Stimulated activated CD4-positive, alpha-beta T cell treated with anti-CD3 and anti-CD28 coated beads, Interleukin-4, amount 100 ng/mL, for 4 hours (primary cell): ENCODE data around the gene DAD1.
A peak's percentile ranks its signal among the peaks of the same experiment; 100 is the strongest.
"Not testable (repeated sequence)": the region's sequence is repeated elsewhere in the genome, so short reads cannot be mapped to it uniquely, and the experiment has no call there.

Experiments
- DNase-seq, 2 experiments: peaks; one replicate each; pipeline ENCODE4 v3.0.0-alpha.2; 2020

The DAD1 gene

DNA sequence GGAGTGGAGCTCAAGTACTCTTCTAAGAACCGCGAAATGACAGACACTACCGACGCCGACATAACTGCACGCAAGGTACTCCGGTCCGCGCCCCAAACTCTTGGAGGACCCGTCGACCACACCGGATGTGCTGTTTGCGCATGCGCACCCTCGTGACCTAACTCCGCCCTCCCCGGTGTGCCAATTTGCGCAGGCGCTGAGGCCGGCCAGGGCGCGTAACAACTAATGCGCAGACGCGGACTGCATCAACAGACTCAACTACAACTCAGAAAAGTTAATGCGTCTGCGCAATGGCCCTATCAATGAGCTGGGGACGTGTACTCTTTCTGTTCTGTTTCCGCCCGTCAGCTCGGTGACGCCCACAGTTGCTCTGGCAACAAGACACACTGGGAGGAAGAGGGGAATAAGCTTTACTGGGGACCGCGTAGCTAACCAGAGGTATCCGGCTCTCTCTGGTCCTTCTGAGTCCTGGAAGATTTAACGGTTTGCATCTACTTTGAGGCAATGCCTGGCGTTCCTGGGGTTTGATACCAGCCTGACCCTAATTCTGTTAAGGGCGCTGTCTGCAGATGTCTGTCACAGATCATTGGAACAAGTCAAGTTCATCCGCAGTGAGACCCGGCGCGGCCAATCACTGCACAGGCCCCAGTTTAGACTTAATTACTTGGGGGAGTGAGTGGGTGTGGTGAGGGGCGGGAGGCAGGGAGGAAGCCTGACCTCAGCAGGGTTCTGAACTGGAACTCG lies at the start of gene DAD1:
DAD1 (minus strand) TSS at position 129 of the 744 bp plus-strand sequence; CDS start at position 62, 67 bp downstream.
- peak; percentile 98 to 99 for DNase-seq

GRCh38 chr14:22635980-22636379 lies 47.0 kb upstream of the DAD1 start:
- not testable (repeated sequence) for DNase-seq

- DNase-seq = no peak
These were observed 45.3 kb upstream of the DAD1 start for GRCh38 chr14:22634233-22634900.

GRCh38 chr14:22630486-22630885 lies 41.5 kb upstream of the DAD1 start:
- no peak for DNase-seq

DNA sequence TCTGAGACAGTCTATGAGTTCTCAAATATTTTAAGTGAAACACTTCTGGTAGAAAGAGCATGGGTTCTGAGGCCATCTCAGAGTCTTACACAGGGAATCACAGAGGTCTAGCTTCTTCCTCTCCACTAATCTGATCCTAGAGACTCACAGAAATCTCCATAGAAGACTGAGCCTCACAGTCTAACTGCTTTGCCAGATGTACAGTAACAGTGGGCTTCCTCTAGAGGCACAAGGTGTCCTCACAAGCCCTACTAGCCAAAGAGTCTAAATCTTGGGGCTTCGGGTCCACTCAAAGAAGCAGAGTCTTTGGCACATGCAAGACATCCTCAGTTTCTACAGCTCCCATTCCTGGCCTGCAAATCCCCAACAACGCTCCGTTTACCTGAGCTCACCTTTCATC lies 41.0 kb upstream of the DAD1 start:
- no peak for DNase-seq

DNA sequence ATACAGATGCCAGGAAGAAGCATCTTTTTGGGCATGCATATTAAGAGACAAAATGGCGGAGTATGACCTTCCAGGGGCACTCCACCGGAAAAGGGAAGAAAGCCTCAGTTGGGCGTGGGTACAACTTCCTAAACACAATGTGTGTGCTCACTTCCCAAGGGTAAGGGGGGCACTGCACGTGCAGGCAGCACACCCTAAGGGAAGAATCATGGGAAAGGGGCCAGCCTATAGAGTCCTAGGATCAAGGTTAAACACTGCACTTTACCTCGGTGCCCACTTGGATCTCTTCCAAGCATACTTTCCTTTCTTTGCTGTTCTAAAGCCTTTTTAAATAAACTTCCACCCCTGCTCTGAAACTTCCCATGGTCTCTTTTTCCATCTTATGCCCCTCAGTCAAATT lies 40.3 kb upstream of the DAD1 start:
- DNase-seq = no peak

DNA sequence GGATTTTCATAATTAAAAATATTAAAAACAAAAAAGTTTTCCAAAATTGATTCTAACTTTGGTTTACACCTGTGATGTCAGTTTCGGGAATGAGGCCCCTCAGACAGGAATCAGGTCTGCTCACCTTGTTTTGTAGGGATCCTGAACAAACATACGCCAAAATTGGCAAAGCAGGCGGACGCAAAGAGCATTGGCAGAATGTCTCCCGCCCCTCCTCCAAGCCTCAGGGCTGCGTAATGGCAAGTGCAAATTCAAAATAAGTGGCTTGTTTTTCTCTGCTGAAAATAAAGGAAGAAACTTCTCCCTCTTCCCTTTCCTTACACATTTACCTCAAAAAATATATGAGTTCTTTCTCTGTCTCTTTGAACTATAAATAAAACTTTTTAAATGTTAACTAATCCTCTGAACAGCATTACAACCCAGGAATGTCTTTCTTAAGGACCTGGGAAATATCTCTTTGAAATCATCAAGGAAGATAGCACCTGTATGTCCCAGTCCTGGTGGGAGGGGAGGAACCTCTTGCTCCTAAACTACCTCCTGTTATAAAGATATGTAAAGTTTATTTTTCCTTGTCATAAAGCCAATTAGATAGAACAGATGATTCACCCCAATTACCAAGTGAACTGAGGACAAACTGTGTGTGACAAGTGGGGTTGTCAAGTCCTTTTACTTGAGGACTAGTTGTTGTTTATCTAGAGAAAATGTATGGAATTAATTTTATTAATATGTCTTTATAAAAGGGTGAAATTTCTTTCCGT lies 38.7 kb upstream of the DAD1 start:
- DNase-seq = no peak

DNA sequence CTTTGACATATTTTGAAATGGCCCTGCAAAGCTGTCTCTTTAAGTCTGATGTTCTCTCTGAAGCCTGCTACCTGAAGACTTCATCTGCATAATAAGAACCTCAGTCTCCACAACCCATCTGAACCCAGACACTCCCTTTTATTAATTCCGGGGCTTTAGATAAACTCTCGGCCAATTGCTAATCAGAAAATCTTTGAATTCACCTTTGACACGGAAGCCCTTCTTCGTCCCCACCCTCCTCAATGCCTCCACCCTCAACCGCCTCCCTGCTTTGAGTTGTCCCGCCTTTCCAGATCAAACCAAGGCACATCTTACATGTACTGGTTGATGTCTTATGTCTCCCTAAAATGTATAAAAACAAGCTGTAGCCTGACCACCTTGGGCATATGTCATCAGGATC lies 37.6 kb upstream of the DAD1 start:
- no peak for DNase-seq

DNA sequence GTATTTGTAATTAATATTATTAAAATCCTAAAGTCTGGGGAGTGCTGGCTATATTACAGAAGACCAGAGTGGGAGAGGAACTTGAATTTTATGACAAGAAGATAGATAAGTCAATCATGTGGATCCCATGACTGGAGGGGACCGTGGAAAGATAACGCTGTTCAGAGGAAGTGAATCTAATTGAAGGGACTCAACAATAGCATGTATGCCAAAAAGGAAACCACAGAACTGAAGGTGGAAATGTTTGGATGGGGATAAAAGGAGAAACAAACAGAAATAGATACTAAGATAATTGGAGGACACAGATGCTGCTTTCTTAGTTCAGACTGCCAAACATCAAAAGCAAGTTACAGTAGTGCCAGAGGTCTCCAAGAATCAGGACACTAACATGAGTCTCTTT lies 34.0 kb upstream of the DAD1 start:
- no peak for DNase-seq

DNA sequence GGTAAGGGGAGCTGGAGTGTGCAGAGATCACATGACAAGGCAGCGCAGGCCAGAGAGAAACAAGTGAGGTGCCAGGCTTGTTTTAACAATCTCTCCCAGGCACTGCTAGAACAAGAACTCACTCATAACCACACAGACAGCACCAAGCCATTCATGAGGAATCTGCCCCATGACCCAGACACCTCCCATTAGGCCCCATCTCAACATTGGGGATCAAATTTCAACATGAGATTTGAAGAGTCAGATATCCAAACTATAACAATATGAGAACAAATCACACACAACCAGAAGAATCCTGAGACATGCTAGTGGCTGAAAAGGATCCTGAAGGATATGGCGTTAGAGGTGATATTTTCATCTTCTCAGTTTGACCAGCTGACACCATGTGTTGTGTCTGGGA lies 33.2 kb upstream of the DAD1 start:
- no peak for DNase-seq

DNA sequence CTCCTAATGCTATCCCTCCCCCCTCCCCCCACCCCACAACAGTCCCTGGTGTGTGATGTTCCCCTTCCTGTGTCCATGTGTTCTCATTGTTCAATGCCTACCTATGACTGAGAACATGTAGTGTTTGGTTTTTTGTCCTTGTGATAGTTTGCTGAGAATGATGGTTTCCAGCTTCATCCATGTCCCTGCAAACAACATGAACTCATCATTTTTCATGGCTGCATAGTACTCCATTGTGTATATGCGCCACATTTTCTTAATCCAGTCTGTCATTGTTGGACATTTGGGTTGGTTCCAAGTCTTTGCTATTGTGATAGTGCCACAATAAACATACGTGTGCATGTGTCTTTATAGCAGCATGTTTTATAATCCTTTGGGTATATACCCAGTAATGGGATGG lies 26.7 kb upstream of the DAD1 start:
- not testable (repeated sequence) for DNase-seq

- DNase-seq = no peak
These were observed 25.3 kb upstream of the DAD1 start for GRCh38 chr14:22614240-22614799.

DNA sequence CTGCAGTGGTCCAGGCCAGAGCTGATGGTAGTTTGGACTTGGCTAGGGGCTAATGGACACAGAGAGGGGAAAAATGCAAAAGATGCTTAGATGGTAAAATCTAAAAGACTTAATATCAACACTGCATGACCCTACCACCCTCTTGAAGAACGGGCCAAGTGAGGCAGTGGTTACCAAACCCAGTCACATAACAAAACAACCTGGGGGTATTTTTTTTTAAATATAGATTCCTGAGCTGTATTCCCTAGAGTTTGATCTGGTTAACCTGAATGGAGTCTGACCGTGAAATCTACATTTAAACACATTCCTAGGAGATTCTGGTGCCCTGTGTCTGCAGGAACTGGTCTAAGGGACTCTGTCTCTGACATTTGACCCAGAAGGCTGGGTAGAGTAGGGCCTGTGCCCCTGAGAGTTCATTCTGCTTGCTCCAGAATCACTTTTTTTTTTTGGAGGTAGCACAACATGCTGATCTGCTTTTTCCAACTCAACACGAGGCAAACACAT lies 24.8 kb upstream of the DAD1 start:
- no peak for DNase-seq

- no peak for DNase-seq
These were observed 24.2 kb upstream of the DAD1 start for GRCh38 chr14:22613106-22613695.

DNA sequence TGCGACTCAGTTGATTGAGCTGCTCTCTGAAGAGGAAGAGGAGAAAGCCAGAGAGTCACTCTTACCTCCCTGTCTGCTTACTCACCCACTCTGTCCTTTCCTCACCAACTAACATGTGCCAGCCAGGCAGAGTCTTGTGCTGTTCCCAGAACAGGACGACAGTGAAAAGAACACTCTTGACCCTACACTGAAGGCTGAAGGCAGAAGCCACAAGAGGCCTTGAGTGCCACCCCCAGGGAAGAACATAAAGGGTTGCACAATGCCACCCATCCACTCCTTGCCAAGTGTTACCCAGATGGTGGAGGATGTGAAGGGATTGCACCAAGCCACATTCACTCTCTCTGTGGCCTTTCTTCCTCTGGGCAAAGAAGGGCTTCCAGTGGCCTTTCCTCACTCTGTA lies 21.9 kb upstream of the DAD1 start:
- DNase-seq = no peak

- no peak for DNase-seq
These were observed 18.3 kb upstream of the DAD1 start for GRCh38 chr14:22607291-22607690.

DNA sequence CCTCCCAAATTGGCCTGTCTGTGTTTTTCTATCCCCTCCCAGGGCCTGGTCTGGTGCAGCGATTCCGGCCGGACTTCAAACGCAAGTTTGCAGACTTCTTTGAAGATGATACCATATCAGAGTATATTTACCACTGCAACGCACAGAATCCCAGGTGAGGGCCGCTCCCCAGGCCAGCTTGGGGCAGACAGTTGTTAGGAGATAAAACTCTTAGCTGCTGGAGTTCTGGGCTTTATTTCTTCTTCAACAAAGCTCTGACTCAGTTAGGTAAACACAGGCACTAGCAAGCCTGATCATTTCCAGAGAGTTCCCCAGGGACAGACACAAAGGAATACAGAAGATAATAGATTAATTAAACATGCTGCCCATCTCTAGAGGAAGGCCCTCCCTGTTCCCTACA lies 17.4 kb upstream of the DAD1 start:
- no peak for DNase-seq

DNA sequence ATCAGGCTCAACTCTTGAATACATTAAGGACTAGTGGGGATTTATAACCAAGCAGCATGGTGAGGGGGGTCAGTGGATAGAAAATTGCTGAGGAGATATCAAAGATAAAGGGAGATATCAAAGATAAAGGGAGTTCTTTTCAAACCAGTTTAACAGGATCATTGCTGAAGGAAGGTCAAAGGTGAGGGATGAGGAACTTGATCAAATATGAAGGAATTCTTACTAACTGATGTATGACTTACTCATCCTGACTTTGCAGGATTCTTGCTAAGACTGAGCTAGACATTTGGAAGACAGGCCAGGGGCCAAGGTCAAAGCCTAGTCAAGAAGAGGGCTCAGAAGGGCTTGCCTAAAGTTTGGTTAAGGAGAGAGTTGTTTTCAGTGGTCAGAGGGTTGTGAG lies 13.8 kb upstream of the DAD1 start:
- DNase-seq = no peak

DNA sequence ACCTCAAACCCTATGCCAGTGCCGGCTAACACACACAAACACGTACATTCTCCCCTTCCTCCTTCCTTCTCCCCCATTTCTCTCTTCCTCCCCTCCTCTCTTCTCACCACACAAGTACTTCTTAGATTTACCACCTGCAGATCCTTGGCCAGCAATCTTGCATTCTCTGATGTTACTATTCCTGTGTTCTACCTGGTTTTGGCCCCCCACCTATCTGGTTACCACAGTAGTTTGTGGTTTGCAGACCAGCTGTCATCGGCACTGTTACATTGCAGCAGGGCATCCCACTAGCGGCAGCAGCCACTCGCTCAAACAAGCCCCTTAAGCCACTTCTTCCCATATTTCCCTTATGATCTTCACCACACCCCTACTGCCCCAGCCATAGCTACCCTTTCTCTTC lies 13.0 kb upstream of the DAD1 start:
- DNase-seq = no peak

DNA sequence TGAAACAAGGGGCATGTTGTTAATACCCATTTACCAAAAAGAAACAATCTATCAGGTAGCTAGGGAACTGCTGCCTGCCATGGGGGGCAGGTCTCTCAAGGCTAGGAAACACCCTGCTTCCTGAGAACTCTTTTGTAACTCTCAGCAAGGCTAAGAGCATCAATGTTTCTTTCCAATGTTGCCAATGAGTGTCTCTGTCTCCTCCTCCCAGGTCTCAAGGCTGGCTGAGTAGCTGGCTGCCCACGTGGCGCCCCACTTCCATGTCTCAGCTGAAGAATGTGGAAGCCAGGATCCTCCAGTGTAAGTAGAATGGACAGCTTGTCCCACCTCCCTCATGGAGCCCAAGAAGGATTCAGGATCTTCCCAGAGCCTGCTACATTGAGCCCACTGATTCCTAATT lies 12.4 kb upstream of the DAD1 start:
- no peak for DNase-seq

- no peak for DNase-seq
These were observed 11.0 kb upstream of the DAD1 start for GRCh38 chr14:22600027-22600426.

DNA sequence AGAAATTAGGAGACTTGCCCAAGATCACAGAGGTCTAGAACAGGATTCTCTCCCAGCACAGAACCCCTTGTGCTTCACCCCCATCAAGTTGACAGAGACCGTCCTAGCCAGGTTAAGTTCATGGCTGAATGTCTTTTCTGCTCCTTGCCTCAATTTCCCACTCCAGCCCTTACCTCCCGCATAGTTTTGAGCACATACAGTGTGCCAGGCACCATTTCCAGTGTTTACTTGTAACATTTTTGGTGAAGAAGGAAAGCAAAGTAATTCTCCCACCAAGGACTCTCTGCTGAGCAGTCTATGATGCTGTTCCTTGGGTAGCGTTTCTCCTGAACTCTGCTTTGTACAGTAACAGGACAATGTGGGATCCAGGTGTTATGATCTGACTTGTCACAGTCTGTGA lies 10.3 kb upstream of the DAD1 start:
- DNase-seq = no peak

DNA sequence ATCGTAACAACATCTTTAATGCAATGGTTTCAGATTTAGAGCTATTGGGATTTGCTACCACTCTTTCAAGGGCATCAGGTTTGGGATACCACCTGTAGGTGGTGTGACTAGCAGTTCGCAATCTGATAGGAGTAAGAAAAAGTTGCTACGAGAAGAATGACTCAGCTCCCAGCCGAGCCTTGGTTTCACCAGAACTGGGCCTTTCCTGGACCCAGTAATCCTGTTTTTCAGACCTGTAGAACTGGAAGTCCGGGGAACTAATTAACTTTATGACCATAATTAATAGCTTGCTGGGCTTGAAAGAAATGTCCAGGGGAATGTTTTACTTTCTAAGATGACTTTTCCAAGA lies 9.8 kb upstream of the DAD1 start:
- DNase-seq = peak; percentile 25 to 44
